NCI-H69 (cell line): ENCODE measurements around the gene CABCOCO1.

Source experiments
- DNase-seq: peaks from one replicate; lab custom pipeline; 2025; lab: John Stamatoyannopoulos, UW

The CABCOCO1 gene

GRCh38 chr10:61754587-61755550 is 92.1 kb downstream of the CABCOCO1 start:
- DNase-seq: peak; percentile 74

GRCh38 chr10:61757001-61757400 is 94.3 kb downstream of the CABCOCO1 start:
- no peak for DNase-seq

GRCh38 chr10:61757525-61758397 is 95.0 kb downstream of the CABCOCO1 start:
- peak; percentile 33 for DNase-seq

- no peak for DNase-seq
Observed at GRCh38 chr10:61758433-61758832, 95.7 kb downstream of the CABCOCO1 start.

GRCh38 chr10:61759751-61760150 is 97.0 kb downstream of the CABCOCO1 start:
- no peak for DNase-seq

GRCh38 chr10:61760943-61761824 is 98.5 kb downstream of the CABCOCO1 start:
- peak; percentile 77 for DNase-seq

- peak; percentile 45 for DNase-seq
Observed at GRCh38 chr10:61761825-61762217, 99.1 kb downstream of the CABCOCO1 start.

- no peak for DNase-seq
Observed at GRCh38 chr10:61763778-61764177, 101.0 kb downstream of the CABCOCO1 start.

- DNase-seq: no peak
Observed at GRCh38 chr10:61764486-61764885, 101.8 kb downstream of the CABCOCO1 start.

- no peak for DNase-seq
Observed at GRCh38 chr10:61765176-61766087, 102.7 kb downstream of the CABCOCO1 start.

- no peak for DNase-seq
Observed at GRCh38 chr10:61766927-61767326, 104.2 kb downstream of the CABCOCO1 start.

- no peak for DNase-seq
Observed at GRCh38 chr10:61774031-61774430, 111.3 kb downstream of the CABCOCO1 start.

- no peak for DNase-seq
Observed at GRCh38 chr10:61775111-61775510, 112.4 kb downstream of the CABCOCO1 start.

- DNase-seq: no peak
Observed at GRCh38 chr10:61776615-61777266, 114.0 kb downstream of the CABCOCO1 start.

GRCh38 chr10:61778137-61778536 is 115.4 kb downstream of the CABCOCO1 start:
- DNase-seq: no peak

- no peak for DNase-seq
Observed at GRCh38 chr10:61779276-61779675, 116.5 kb downstream of the CABCOCO1 start.

- peak; percentile 6 for DNase-seq
Observed at GRCh38 chr10:61779950-61780659, 117.4 kb downstream of the CABCOCO1 start.

- no peak for DNase-seq
Observed at GRCh38 chr10:61780732-61781131, 118.0 kb downstream of the CABCOCO1 start.

- DNase-seq: no peak
Observed at GRCh38 chr10:61781969-61782403, 119.3 kb downstream of the CABCOCO1 start.
